Suprapubic skin (tissue), 4 donors: ENCODE data around the gene PLEKHO2. TPM values are rescaled to one million over a fixed set of nuclear protein-coding genes. Genes with fewer than 3 reads are reported as not detected.

Experiments used
- DNase-seq, 2 donors: peaks; one replicate each; pipeline ENCODE4 v3.0.0-alpha.2; 2019; ENCODE audit warnings: low spot score in 2 of 2
- H3K27ac ChIP-seq: fragments of 200-600 bp; sonication (generic); one replicate; pipeline ENCODE4 v1.5.1; 2019
- H3K27me3 ChIP-seq: fragments of 200-600 bp; sonication (generic); one replicate; pipeline ENCODE4 v1.5.1; 2019
- H3K36me3 ChIP-seq: fragments of 200-600 bp; sonication (generic); one replicate; pipeline ENCODE4 v1.5.1; 2019
- H3K4me1 ChIP-seq: fragments of 200-600 bp; sonication (generic); one replicate; pipeline ENCODE4 v1.5.1; 2019
- H3K4me3 ChIP-seq: fragments of 200-600 bp; sonication (generic); one replicate; pipeline ENCODE4 v1.5.1; 2019; ENCODE audit warnings: mild to moderate bottlenecking
- H3K9me3 ChIP-seq: fragments of 200-600 bp; sonication (generic); one replicate; pipeline ENCODE4 v1.5.1; 2019
- CTCF ChIP-seq, 2 donors: fragments of 200-600 bp in 1 of 2; fragments of 450-650 bp in 1 of 2; sonication (generic) in 1 of 2; IDR thresholded peaks; one replicate each; pipeline ENCODE4 v1.5.1; 2016 to 2019; ENCODE audit warnings: antibody characterized with exemption in 2 of 2, mild to moderate bottlenecking in 1 of 2, moderate library complexity in 1 of 2
- EP300 ChIP-seq: sonication (generic); formaldehyde crosslinking; IDR thresholded peaks from one replicate; pipeline ENCODE4 v1.6.1; 2017; ENCODE audit warnings: antibody characterized with exemption
- POLR2A ChIP-seq, 2 donors: fragments of 450-650 bp; IDR thresholded peaks; one replicate each; pipeline ENCODE4 v1.6.1; 2017; ENCODE audit warnings: antibody characterized with exemption in 2 of 2, mild to moderate bottlenecking in 2 of 2, moderate library complexity in 2 of 2
- POLR2AphosphoS5 ChIP-seq, 3 donors: sonication (generic); formaldehyde crosslinking; IDR thresholded peaks; one replicate each; pipeline ENCODE4 v1.6.1; 2017; ENCODE audit warnings: antibody characterized with exemption in 3 of 3
- WGBS: methylation state at CpG from one replicate; pipeline ENCODE4 v1.1.5; 2018; 5-methylcytosine and 5-hydroxymethylcytosine counted together
- total RNA-seq, 4 donors: library from RNA; depleted of rRNA; stranded (reverse); fragments of >200 nt; gene quantifications; one replicate each; pipeline ENCODE4 v1.1.0, GENCODE V29; 2016

The PLEKHO2 gene
- total RNA-seq, 4 donors from 2014 or later = 6.7 to 13.8 (median 8.0) TPM

- Histone ChIP-seq H3K4me3 (no peak overlapping the region), H3K27ac (no peak overlapping the region), H3K9me3 (no peaks in the 10 kb centered on the region), H3K36me3 (no peaks in the 10 kb centered on the region), H3K4me1 (peaks cover 4% of the 10 kb centered on the region), H3K27me3 (no peaks in the 10 kb centered on the region)
- 98% methylated on average over 6 of the region's 13 CpGs for WGBS
- TF ChIP-seq EP300 = no peak
- no peak for TF ChIP-seq CTCF (IDR thresholded peaks at IDR 0.05)
- TF ChIP-seq POLR2A (IDR thresholded peaks at IDR 0.05) = no peak
- TF ChIP-seq POLR2AphosphoS5 (IDR thresholded peaks at IDR 0.05) = no peak
- DNase-seq = no peak
These were observed 25.3 kb upstream of the PLEKHO2 start for GRCh38 chr15:64816452-64816851.

GRCh38 chr15:64824929-64825430 is 16.7 kb upstream of the PLEKHO2 start:
- Histone ChIP-seq H3K4me3 (peak overlapping the region; percentile 48), H3K27ac (no peak overlapping the region), H3K36me3 (no peaks in the 10 kb centered on the region), H3K4me1 (peaks cover 24% of the 10 kb centered on the region), H3K9me3 (no peaks in the 10 kb centered on the region), H3K27me3 (peaks cover 5% of the 10 kb centered on the region)
- 3% methylated on average over 15 of the region's 17 CpGs for WGBS
- TF ChIP-seq POLR2AphosphoS5 (IDR thresholded peaks at IDR 0.05) (no peak), CTCF (IDR thresholded peaks at IDR 0.05) (no peak), POLR2A (IDR thresholded peaks at IDR 0.05) (no peak), EP300 (no peak)
- no peak for DNase-seq

GRCh38 chr15:64825431-64826294 is 16.1 kb upstream of the PLEKHO2 start, which contains the start of gene PIF1:
Gene PIF1, minus strand, starts transcription at chr15:64825647. Its CDS starts 1,312 bp downstream, at chr15:64824335.
- no peak for TF ChIP-seq EP300
- TF ChIP-seq POLR2AphosphoS5 (IDR thresholded peaks at IDR 0.05) = peak in 1 of 3 donors; percentile 12
- Histone ChIP-seq H3K9me3 (no peaks in the 10 kb centered on the region), H3K27ac (no peak within 1 kb of the TSS), H3K27me3 (peaks cover 5% of the 10 kb centered on the region), H3K36me3 (no peaks in the 10 kb centered on the region), H3K4me3 (peak within 1 kb of the TSS; percentile 48), H3K4me1 (peaks cover 24% of the 10 kb centered on the region)
- peak; percentile 93 to 94 for DNase-seq
- 7% methylated on average over 27 of the region's 35 CpGs for WGBS

- TF ChIP-seq CTCF (IDR thresholded peaks at IDR 0.05) (no peak), POLR2AphosphoS5 (IDR thresholded peaks at IDR 0.05) (no peak), POLR2A (IDR thresholded peaks at IDR 0.05) (no peak), EP300 (no peak)
- H3K27ac ChIP-seq = no peak overlapping the region
- H3K4me3 ChIP-seq = no peak overlapping the region
- 87% methylated on average over 5 of the region's 5 CpGs for WGBS
- no peaks in the 10 kb centered on the region for H3K36me3 ChIP-seq
- no peaks in the 10 kb centered on the region for H3K9me3 ChIP-seq
- H3K4me1 ChIP-seq = peaks cover 18% of the 10 kb centered on the region
- DNase-seq = no peak
- no peaks in the 10 kb centered on the region for H3K27me3 ChIP-seq
These were observed 12.7 kb upstream of the PLEKHO2 start for GRCh38 chr15:64828985-64829384.

GRCh38 chr15:64833690-64834089 is 8.0 kb upstream of the PLEKHO2 start:
- H3K9me3 ChIP-seq = no peaks in the 10 kb centered on the region
- 96% methylated on average over 4 of the region's 4 CpGs for WGBS
- no peak for TF ChIP-seq POLR2A (IDR thresholded peaks at IDR 0.05)
- TF ChIP-seq EP300 = no peak
- TF ChIP-seq CTCF (IDR thresholded peaks at IDR 0.05) = no peak
- no peak for TF ChIP-seq POLR2AphosphoS5 (IDR thresholded peaks at IDR 0.05)
- H3K4me3 ChIP-seq = no peak overlapping the region
- DNase-seq = no peak
- no peaks in the 10 kb centered on the region for H3K27me3 ChIP-seq
- H3K27ac ChIP-seq = no peak overlapping the region
- H3K36me3 ChIP-seq = no peaks in the 10 kb centered on the region
- peaks cover 15% of the 10 kb centered on the region for H3K4me1 ChIP-seq
